C4-2B (cell line): Measurements from ENCODE around the gene EFCAB8.

Experiments
- CTCF ChIP-seq: fragments of 450-650 bp; conservative IDR thresholded peaks from 2 replicates; pipeline ENCODE4 v1.5.1; 2017; ENCODE audit warnings: mild to moderate bottlenecking
- ZFX ChIP-seq: fragments of 450-650 bp; IDR thresholded peaks from 2 replicates; pipeline ENCODE4 v1.6.1; 2017

DNA sequence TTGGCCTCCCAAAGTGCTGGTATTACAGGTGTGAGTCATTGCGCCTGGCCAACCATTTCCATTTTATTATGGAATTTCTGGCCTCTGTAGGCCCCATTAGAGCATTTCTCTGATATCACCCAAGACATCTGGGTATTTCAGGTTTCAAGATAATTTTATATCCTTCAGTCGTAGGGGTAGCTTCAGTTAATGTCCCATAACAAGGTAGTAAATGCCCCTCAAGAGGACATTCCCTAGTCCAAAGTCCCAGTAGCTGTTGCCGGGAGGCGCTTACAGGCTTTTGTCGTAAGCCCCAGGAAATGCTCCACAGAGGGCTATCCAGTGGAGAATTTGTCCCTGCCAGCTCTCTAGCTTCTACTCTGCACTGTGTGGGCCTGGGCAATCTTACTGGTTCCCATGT is 24.4 kb downstream of the EFCAB8 start:
- no peak for TF ChIP-seq CTCF
- no peak for TF ChIP-seq ZFX
